Activated B cell treated with CpG ODN at 0.5 μM for 24 hours (primary cell): ENCODE data around the gene SLC22A5. TPM values are rescaled to one million over a fixed set of nuclear protein-coding genes. Genes with fewer than 3 reads are reported as not detected.
A peak's percentile ranks its signal among the peaks of the same experiment; 100 is the strongest.

ENCODE experiments used
- ATAC-seq: fragments of 200-7000 bp; cut with Tn5 transposase; one replicate; pipeline ENCODE4 v1.10.0; 2021; ENCODE audit warnings: low read depth, mild to moderate bottlenecking, moderate library complexity
- CTCF ChIA-PET: fragments of 350-600 bp; sonication (Branson Sonifier 250); formaldehyde crosslinking; loops from one replicate; lab custom pipeline; 2021; ENCODE audit warnings: antibody characterized with exemption; lab: Charles Lee
- POLR2A ChIA-PET: fragments of 350-600 bp; sonication (Branson Sonifier 250); formaldehyde crosslinking; loops from one replicate; lab custom pipeline; 2021; ENCODE audit warnings: antibody characterized with exemption; lab: Charles Lee
- DNase-seq: peaks from one replicate; pipeline ENCODE4 v3.0.0; 2022
- H3K27ac Mint-ChIP-seq: one replicate; pipeline ENCODE4 v1.8.0; 2020; ENCODE audit warnings: mixed read lengths
- H3K27me3 Mint-ChIP-seq: one replicate; pipeline ENCODE4 v1.8.0; 2021; ENCODE audit warnings: mixed read lengths
- H3K36me3 Mint-ChIP-seq: one replicate; pipeline ENCODE4 v1.8.0; 2021; ENCODE audit warnings: low read depth, mixed read lengths
- H3K4me1 Mint-ChIP-seq: one replicate; pipeline ENCODE4 v1.8.0; 2021; ENCODE audit warnings: mixed read lengths
- H3K4me3 Mint-ChIP-seq: one replicate; pipeline ENCODE4 v1.8.0; 2020; ENCODE audit warnings: mild to moderate bottlenecking, mixed read lengths
- H3K9me3 Mint-ChIP-seq: one replicate; pipeline ENCODE4 v1.8.0; 2020; ENCODE audit warnings: mixed read lengths
- intact Hi-C: fragments of 100-400 bp; cut with micrococcal nuclease; formaldehyde crosslinking; loops from one replicate; pipeline ENCODE4 v1.15.1; 2024
- total RNA-seq: library from RNA; stranded (reverse); gene quantifications from 2 replicates; pipeline ENCODE4 v1.2.3, GENCODE V29; 2022
- TF ChIP-seq, protein P1 (sequence below): fragments of 200-600 bp; IDR thresholded peaks from one replicate; pipeline ENCODE4 v1.8.0; 2022; ENCODE audit warnings: antibody characterized with exemption, mild to moderate bottlenecking

Gene SLC22A5
- total RNA-seq, 1 donor from 2014 or later, result 6.6 TPM

DNA sequence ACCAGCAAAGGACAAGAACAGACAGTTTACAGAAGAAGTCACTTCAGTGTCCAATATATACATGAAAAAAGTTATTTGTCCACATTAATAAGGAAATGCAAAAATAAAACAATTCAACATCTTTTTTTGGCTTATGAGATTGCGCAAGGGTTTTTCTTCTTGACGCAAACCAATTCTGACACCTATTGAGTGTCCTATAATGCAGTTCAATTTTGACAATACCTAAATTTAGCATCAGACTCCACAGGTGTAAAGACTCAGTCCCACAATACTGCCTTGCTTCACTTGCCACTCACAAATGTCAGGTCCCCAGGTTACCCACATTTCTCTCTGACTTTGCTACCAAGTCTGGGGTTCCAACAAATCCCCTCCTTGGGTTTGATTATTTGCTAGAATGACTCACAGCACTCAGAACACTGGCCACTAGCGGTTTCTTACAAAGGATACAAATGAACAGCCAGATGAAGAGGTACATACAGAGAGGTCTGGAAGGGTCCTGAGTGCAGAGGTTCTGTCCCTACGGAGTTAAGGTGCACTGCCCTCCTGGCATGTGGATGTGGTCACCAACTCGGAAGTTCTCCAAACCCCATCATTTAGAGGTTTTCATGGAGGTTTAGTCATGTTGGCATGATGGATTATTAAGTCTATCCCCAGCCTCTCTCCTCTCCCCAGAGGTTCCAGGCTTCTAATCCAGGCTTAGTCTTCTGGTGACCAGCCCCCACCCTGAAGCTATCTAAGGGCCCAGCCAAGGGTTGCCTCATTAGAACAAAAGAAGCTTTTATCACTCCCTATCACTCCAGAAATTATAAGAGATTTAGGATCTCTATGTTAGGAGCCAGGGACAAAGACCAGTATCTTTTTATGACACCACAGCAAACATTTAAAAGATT lies 27.0 kb upstream of the SLC22A5 start:
- ChIA-PET CTCF (no interaction called here), POLR2A (no interaction called here)
- no peaks in the 10 kb centered on the region for H3K27me3 Mint-ChIP-seq
- DNase-seq (no peak), ATAC-seq (no peak)
- intact Hi-C loops, result no loop called here
- peaks cover 4% of the 10 kb centered on the region for H3K36me3 Mint-ChIP-seq
- TF ChIP-seq, protein P1, sequence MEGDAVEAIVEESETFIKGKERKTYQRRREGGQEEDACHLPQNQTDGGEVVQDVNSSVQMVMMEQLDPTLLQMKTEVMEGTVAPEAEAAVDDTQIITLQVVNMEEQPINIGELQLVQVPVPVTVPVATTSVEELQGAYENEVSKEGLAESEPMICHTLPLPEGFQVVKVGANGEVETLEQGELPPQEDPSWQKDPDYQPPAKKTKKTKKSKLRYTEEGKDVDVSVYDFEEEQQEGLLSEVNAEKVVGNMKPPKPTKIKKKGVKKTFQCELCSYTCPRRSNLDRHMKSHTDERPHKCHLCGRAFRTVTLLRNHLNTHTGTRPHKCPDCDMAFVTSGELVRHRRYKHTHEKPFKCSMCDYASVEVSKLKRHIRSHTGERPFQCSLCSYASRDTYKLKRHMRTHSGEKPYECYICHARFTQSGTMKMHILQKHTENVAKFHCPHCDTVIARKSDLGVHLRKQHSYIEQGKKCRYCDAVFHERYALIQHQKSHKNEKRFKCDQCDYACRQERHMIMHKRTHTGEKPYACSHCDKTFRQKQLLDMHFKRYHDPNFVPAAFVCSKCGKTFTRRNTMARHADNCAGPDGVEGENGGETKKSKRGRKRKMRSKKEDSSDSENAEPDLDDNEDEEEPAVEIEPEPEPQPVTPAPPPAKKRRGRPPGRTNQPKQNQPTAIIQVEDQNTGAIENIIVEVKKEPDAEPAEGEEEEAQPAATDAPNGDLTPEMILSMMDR, result no peak
- H3K27ac Mint-ChIP-seq, result no peak overlapping the region
- H3K4me1 Mint-ChIP-seq, result no peaks in the 10 kb centered on the region
- H3K4me3 Mint-ChIP-seq, result no peak overlapping the region
- no peaks in the 10 kb centered on the region for H3K9me3 Mint-ChIP-seq

GRCh38 chr5:132344775-132345514 lies 24.6 kb upstream of the SLC22A5 start:
- no peak for ATAC-seq
- POLR2A ChIA-PET, result no interaction called here
- TF ChIP-seq, protein P1, result no peak

GRCh38 chr5:132353486-132353995 lies 16.0 kb upstream of the SLC22A5 start:
- ChIA-PET CTCF (interaction anchor here (0.6 kb wide), 1 partner anchor 652 kb away, joined by 3 read pairs; no protein-coding TSS in a partner anchor), POLR2A (interaction anchor here (0.6 to 0.7 kb wide), 2 partner anchors 552 to 980 kb away, joined by 3 to 7 read pairs; no protein-coding TSS in a partner anchor)
- intact Hi-C loops, result no loop called here
- H3K4me3 Mint-ChIP-seq, result no peak overlapping the region
- no peak overlapping the region for H3K27ac Mint-ChIP-seq
- ATAC-seq, result no peak
- TF ChIP-seq, protein P1, result no peak
- no peak for DNase-seq
- H3K27me3 Mint-ChIP-seq, result no peaks in the 10 kb centered on the region
- H3K9me3 Mint-ChIP-seq, result peaks cover 2% of the 10 kb centered on the region
- peaks cover 19% of the 10 kb centered on the region for H3K4me1 Mint-ChIP-seq
- peaks cover 14% of the 10 kb centered on the region for H3K36me3 Mint-ChIP-seq

More at GRCh38 chr5:132344775-132345514, 24.6 kb upstream of the SLC22A5 start:
- CTCF ChIA-PET, result interaction anchor here (0.6 kb wide), 1 partner anchor 25 kb away, joined by 3 read pairs; the partner anchor contains the start of gene SLC22A5
- no peak overlapping the region for H3K4me3 Mint-ChIP-seq
- intact Hi-C loops, result no loop called here
- H3K36me3 Mint-ChIP-seq, result peaks cover 15% of the 10 kb centered on the region
- peaks cover 2% of the 10 kb centered on the region for H3K9me3 Mint-ChIP-seq
- H3K4me1 Mint-ChIP-seq, result no peaks in the 10 kb centered on the region
- DNase-seq, result no peak
- H3K27ac Mint-ChIP-seq, result no peak overlapping the region
- no peaks in the 10 kb centered on the region for H3K27me3 Mint-ChIP-seq

DNA sequence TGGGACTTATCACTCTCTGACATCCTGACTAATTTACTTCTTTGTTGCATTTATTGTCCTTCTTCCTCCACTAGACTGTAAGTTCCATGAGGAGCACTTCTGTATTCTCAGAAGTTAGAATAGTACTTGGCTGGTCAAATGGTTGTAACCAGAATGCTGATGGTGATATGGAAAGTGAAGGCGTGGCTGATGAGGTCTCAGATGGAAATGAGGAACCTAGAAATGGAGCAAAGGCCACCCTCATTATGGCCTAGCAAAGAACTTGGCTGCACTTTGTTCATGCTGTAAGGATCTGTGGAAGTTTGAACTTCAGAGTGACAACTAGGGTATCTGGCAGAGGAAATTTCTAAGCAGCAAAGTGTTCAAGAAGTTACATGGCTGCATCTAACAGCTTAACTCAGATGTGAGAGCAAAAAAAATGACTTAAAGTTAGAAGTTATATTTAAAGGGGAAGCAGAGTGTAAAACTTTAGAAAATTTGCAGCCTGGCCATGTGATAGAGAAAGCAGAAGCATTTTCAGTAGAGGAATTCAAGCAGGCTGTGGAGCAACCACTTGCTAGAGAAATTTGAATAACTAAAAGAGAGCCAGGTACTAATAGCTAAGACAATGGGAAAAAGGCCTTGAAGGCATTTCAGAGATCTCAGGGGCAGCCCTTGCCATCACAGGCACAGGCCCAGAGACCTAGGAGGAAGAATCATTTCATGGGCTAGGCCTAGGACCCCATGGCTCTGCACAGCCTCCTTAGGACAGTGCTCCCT lies 14.9 kb upstream of the SLC22A5 start:
- Mint-ChIP-seq H3K4me3 (peak overlapping the region; percentile 24), H3K27me3 (no peaks in the 10 kb centered on the region), H3K9me3 (peaks cover 2% of the 10 kb centered on the region), H3K27ac (peak overlapping the region; percentile 31), H3K4me1 (peaks cover 19% of the 10 kb centered on the region), H3K36me3 (peaks cover 8% of the 10 kb centered on the region)
- ChIA-PET CTCF (interaction anchor here (0.6 kb wide), 1 partner anchor 651 kb away, joined by 3 read pairs; no protein-coding TSS in a partner anchor), POLR2A (interaction anchor here (0.8 kb wide), 1 partner anchor 15 kb away, joined by 3 read pairs; the partner anchor contains the start of gene SLC22A5)
- no peak for DNase-seq
- no peak for ATAC-seq
- TF ChIP-seq, protein P1, result no peak
- intact Hi-C loops, result no loop called here
